HG03520 (cell line): ENCODE measurements around the gene CCNA1.

Source experiments
- ATAC-seq: cut with Tn5 transposase; IDR thresholded peaks from one replicate; pipeline ENCODE4 v1.9.1; 2021; ENCODE audit warnings: mild to moderate bottlenecking, moderate library complexity; ENCODE audit not compliant: unreplicated experiment

CCNA1 gene

DNA sequence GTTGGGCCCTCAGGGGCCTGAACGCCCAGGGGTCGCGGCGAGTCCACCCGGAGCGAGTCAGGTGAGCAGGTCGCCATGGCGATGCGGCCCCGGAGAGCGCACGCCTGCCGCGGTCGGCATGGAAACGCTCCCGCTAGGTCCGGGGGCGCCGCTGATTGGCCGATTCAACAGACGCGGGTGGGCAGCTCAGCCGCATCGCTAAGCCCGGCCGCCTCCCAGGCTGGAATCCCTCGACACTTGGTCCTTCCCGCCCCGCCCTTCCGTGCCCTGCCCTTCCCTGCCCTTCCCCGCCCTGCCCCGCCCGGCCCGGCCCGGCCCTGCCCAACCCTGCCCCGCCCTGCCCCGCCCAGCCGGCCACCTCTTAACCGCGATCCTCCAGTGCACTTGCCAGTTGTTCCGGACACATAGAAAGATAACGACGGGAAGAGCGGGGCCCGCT, at the start of gene CCNA1:
CCNA1 (plus strand) TSS at position 390 of the 439 bp plus-strand sequence. CDS start 562 bp downstream, outside the sequence.
- ATAC-seq = no peak

DNA sequence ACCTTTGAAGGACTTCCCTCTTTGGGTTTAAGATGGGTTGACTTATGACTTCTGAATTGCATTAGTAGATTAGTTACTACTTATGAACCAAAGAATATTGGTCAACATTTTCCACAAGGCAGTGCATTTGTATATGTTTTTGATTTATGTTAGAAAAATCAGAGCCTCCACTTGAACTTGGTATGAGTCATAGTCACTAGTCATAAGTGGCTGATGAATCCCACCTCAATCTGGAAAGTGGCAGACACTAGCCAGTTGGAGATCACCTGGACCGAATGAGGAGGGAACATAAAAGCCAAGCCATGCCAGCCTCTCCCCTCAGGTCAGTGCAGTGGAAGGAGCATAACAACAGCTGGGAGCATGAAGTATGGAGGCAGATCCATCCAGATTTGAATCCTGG, 46.8 kb upstream of the CCNA1 start:
- no peak for ATAC-seq

DNA sequence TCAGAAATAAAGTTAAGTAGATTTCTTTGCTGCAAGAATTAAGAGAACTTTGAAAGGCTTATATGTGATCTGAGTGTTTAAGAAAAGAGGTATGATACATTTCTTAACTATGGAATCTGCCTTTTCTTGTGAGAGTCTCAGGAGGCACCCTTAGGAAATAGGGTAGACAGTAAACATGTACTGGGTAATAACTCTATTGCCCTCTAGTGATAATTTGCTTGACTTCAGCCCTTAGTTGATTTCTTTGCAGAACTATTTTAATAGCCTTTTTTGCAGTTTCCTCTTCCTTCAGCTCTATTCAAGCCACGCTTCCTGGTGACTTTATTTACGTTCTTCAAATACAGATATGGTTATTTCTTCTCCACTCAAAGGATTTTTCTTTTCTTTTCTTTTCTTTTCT, 37.0 kb upstream of the CCNA1 start:
- ATAC-seq = no peak

DNA sequence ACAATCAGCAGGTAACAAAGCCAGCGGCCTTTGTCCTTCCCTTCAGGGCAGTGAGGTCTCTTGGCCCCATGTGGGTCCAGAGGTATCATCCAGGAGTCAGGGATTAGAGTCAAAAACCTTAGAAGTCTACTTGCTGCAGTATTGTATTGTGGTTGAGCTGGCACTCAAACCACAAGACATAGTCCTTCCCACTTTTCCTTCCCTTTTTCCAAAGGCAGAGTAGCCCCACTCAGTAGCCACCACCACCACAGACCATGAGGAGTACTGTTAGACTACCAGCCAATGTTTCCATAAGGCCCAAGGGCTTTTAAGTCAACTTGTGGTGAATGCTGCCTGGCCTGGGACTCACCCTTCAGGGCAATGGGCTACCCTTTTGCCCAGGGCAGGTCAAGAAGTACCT, 27.1 kb upstream of the CCNA1 start:
- ATAC-seq = no peak

DNA sequence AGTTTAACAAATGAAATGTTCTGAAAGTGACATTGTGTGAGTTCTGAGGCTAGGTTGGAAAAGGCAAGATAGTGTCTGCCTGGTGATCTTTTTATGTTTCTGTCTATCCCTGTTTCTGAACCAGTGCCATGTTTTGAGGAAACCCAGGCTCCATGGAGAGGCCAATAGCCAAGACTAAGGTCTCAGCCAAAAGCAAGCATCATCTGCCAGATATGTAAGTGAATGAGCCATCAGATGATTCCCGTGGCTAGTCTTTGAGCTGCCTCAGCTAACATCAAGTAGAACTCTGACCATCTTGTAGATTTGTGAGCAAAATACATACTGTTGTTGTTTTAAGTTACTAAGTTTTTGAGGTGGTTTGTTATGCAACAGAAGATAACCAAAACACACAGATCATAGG, 19.6 kb upstream of the CCNA1 start:
- ATAC-seq = no peak

DNA sequence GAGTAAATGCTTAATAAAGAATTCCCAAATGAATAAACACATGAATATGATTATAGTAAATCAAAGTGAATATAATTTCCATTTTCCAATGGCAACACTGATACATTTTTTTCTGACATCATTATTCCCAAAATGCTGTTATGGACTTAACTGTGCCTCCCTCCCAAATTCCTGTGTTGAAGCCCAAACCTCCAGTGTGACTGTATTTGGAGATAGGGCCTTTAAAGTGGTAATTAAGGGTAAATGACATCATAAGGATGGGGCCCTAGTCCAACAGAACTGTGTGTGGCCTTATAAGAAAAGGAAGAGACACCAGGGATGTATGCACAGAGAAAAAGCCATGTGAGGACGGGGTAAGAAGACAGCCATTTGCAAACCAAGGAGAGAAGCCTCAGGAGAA, 19.1 kb upstream of the CCNA1 start:
- no peak for ATAC-seq

DNA sequence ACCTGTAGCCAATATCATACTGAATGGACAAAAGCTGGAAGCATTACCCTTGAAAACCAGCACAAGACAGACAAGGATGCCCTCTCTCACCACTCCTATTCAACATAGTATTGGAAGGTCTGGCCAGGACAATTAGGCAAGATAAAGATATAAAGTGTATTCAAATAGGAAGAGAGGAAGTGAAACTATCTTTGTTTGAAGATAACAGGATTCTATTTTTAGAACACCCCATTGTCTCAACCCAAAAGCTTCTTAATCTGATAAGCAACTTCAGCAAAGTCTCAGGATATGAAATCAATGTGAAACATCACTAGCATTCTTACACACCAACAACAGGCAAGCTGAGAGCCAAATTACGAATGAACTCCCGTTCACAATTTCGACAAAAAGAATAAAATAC, 17.8 kb upstream of the CCNA1 start:
- no peak for ATAC-seq

DNA sequence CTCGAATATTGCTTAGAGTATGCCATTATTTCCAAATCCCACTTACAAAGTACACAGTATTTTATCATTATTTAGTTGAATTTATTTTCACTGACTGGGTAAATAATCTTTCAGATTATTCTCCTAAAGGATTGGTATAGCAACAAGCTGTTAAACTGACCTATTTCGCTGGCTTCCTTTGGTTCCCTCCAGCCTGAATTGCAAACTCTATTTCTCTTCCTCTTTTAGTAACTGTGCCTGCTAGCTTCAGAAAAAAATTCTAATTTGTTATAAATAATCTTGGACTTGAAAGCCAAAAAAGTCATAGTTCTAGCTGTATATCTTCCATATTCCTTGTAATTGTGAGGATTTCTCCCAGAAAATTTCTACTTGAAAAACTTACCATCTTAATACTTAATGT, 15.0 kb upstream of the CCNA1 start:
- ATAC-seq = no peak

DNA sequence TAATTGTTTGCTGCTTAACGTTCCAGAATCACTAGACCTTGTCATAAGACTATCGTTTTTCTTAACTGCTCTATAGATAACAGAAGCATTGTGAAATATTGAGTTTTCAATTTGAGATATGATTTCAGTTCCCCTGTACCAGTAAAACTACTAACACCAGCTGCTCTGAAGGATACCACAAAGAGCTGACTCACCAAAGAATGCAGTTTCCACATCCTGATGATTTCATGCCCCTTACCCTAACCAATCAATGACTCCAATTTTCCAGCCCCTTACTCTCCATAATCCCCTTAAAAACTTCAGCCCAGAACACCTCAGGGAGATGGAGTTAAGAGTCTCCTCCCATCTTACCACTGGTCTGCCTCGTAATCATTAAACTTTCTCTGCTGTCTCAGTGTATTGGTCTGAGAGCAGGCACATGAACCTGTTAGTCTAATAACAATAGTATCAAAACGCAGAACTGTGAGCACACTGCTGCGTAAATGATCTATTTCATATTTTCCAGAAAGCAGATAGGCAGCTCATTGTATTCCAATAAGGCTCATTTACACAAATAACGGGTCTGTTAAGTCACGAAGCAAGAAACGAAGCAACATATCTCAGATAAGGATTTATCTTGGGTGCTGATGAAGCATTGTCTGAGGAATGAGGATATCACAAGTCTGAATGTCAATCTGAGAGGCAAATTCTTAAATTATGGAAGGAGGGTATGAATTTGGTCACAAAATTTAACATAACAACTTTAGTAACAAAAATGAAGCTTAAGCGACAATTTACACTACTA, 14.1 kb upstream of the CCNA1 start:
- ATAC-seq = peak; percentile 72

DNA sequence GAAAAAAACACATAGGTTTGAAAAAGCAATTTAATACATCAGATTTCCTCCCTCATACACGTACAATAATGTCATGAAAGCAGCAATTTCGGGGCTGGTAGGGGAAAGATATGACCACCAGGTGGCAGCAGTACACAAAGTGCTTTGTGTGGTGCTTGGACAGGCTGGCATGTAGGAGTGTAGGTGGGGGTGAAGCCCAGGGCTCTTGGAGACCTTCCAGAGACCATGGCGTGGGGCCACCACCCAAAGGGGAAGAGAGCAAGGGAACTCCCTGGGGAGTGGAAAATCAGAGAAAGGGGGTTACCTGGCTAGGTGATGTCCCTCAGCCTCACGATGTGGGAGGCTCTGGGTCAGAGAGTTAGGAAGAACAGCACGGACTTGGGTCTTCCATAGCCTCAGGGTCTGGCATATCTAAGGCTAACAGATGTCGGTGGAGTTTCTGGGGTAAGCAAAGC, 11.8 kb upstream of the CCNA1 start:
- ATAC-seq = peak; percentile 78

DNA sequence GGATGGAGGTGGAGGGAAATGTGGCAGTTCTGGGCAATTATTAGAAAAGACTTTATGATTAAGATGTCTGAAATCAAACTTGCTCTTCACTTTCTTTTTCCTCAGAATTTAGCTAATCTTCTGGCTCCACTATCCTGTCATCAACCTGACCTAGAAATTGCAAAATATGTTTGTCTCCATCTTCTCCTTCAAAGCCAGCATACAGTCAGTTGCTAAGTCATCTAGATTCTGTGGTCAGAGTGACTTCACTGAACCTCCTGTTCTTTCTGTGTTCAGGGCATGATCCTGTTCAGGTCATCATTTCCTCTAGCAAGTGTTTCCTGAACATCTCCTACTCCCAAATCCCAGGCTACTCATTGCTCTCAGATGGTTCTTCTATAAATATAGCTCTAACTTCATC, 10.8 kb upstream of the CCNA1 start:
- ATAC-seq = no peak

DNA sequence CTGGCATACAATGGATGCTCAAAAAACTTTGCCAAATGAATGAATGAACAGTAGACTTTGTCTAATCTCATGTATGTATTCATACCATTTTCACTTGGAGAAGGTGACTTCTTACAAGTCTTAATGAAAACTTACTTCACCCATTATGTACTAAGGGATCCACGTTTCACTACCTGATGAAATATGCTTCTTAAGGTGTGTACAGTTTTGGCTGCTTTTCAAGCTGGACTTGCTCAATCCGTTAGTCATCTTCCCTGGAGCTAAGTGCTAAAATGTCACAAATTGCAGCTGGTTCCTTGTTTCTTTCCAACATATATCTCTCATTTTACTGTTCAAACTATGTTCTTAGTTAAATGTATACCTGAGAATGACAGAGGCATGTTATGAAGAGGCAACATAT, 4.2 kb upstream of the CCNA1 start:
- no peak for ATAC-seq

DNA sequence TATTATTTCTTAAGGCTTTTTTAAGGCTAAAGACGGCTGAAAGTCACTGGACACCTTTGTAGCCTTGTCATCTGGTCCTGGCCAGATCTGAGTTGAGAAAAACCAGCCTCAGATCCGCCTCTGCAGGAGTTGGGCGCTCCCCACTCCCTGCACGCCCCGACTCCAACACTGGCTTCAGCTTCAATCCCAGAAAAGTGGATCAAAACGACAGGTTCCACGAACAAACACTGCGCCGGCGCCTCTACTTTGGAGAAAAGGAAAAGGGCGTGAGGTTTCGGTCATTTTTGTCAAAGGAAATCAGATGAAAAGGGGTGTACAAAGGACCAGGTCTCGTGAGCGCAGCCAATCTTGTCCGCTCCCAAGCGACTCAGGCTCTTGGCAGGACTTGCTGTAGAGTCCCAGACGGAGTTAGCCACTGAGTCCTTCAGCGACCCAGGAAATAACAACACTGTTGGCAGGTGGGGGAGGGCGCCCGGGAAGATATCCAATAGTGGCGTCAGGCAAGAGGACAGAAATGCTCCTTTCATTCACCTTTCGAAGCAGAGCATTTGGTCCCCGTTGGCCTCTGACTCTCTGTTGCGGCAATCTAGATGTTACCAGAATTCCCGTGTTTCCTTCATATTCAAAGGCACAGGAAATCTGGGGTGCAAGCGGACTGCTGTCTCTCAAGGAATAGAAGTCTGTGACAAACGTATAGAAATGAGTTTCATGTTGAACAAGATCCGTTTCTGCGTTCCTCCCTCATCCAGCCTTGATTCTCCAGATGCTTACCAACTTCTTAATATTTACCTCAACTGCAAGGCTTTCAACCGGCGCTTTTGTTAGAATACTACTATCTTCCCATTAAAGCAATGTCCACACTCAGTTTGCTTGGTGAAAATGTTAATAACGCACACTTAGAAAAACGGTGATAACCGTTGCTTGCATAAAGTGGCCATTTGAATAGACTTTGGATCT, 1.8 kb upstream of the CCNA1 start:
- ATAC-seq = no peak

DNA sequence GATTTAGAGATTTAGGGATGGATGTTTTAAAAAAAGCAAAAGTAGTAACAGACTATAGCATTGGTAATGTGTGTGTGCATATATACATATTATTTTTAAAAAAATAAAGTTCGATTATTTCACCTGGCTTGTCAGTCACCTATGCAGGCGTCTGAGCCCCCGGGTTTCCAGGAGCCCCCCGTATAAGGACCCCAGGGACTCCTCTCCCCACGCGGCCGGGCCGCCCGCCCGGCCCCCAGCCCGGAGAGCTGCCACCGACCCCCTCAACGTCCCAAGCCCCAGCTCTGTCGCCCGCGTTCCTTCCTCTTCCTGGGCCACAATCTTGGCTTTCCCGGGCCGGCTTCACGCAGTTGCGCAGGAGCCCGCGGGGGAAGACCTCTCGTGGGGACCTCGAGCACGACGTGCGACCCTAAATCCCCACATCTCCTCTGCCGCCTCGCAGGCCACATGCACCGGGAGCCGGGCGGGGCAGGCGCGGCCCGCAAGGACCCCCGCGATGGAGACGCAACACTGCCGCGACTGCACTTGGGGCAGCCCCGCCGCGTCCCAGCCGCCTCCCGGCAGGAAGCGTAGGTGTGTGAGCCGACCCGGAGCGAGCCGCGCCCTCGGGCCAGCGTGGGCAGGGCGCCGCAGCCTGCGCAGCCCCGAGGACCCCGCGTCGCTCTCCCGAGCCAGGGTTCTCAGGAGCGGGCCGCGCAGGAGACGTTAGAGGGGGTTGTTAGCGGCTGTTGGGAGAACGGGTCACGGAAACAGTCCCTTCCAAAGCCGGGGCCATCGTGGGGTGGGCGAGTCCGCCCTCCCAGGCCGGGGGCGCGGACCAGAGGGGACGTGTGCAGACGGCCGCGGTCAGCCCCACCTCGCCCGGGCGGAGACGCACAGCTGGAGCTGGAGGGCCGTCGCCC, 840 bp upstream of the CCNA1 start:
- no peak for ATAC-seq

DNA sequence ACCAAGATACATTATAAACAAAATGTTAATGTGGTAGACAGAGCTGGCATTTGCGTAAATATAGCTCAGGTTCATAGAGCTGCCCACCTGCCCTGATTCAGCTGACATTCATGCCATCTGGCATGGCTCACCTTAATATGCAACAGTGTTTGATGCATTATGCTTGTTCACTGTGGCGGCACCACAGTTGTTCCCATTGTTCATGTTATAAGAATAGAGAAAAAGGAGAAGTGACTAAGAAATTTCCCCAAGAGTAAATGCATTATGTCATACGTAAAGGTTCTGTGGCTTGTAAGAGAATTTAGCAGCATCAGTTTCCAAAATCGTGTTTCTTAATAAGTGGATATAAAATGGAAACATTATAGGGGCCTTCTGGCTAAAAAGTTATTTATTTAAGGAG, 4.5 kb downstream of the CCNA1 start:
- no peak for ATAC-seq

DNA sequence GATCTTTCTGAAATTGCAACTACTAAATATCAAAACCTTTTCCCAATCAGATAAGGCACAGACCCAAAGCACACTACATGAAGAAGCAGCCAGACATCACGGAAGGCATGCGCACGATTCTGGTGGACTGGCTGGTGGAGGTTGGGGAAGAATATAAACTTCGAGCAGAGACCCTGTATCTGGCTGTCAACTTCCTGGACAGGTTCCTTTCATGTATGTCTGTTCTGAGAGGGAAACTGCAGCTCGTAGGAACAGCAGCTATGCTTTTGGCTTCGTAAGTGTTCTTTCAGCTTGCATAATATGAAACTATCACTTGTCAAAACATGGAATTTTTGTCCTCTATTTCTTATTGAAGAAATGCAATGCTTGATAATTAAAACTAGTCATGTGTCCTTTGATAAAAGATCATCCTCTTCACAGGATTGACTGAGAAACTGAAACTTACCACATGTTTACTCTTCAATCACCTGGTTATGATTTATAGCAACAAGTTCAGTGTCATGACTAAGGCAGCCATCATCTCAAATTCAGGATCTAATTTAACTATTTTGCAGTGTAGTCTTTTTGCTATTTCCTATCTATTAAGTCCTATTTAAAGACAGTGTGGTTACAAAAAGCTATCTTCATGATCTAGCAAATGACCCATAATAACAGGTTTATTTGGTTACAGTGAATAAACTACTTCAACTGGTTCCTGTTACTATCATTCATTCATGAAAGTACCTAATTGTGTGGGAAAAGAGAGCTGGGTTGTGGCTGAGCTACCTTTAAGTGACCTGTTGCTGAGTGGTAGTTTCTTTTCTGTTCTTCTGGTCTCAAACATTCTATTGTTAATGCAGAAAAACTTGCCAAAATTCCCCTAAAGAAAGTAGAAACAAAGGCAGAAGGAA, 6.5 kb downstream of the CCNA1 start:
- no peak for ATAC-seq

DNA sequence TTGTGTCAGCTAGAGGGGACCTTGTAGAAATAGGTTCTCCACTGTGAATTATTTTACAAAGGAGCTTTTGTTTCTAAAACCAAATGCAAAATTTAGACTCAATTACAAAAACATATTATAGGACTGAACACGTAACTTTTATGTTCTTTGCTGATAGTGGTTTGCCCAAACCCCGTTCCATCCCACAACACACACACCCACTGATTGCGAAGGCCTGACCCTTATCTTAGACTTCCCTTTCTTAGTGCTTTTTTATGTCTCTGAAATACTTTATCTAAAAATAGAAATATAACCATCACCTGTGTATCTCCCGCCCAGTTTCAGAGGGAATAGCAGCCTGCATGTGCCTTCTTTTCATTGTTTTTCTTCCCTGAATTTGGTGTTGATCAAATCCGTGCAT, 13.0 kb downstream of the CCNA1 start:
- ATAC-seq = no peak

DNA sequence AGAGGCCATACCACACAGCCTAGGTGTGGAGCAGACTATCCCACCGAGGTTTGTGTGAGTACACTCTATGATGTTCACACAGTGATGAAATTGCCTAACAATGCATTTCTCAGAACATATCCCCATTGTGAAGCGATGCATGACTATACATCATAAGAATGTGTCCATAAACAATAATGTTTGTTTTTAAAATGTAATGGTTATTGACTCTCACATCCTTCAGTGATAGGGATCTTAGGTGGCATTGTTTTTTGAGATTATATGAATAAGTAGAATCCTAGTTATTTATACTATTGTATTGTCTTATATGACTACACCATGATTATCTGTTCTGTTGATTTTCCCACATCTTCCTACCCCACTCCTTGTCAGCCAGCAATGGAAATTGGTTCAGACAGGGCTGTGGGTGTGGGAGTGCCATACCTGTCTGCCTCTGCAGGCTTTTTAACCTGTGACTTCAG, 13.6 kb downstream of the CCNA1 start:
- ATAC-seq = no peak

DNA sequence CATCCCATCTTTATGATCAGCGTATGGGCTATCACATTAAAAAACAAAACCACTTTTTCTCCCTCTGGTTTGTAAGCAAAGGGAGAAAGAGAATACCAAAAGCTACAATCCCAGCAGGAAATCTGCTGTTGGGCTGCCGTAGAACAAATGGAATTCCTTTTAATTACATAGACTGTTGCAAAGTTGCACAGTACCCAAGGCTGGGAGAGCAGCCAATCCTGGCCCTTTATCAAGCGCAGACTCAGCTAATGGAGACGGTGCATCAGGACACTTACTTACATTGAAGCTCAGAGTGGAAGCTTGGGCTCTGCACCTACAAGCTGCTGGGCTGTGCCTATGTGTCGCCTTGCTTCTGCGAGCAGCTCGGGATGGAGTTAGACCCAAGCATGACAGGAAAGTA, 15.2 kb downstream of the CCNA1 start:
- ATAC-seq = no peak

DNA sequence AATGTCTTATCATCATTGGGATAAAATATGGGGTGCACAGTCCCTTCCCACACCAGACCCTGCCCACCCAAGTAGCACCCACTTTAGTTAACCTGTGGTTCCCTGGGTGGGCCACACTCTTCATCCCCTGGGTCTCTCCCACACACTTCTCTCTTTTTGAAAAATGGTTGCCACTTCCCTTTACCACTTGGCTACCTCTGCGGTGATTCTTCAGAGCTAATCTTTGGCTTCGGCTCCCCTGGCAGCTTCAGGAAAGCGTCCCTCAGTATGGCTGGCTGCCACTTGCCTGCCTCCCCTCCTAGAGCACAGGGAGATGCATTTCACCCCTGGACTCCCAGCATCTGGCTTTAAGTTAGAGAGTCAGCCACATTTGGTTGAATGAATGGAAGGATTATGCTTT, 18.2 kb downstream of the CCNA1 start:
- no peak for ATAC-seq
